ENCODE results near the gene PANK1. TPM values are rescaled to one million over a fixed set of nuclear protein-coding genes. Genes with fewer than 3 reads are reported as not detected.
A peak's percentile ranks its signal among the peaks of the same experiment; 100 is the strongest.

PANK1 gene
- total RNA-seq, 1 donor from 2014 or later = 38.0 TPM

- H3F3A ChIP-seq (ENCODE audit: low read depth) = no peaks in the 10 kb centered on the region
- no peaks in the 10 kb centered on the region for H3K4me1 ChIP-seq
- no peak overlapping the region for H3K4me3 Mint-ChIP-seq
- H2AFZ ChIP-seq (replicated peaks) = no peak overlapping the region
- no peaks in the 10 kb centered on the region for H3K36me3 Mint-ChIP-seq
- H4K20me1 ChIP-seq (ENCODE audit: low read depth) = no peaks in the 10 kb centered on the region
- no peaks in the 10 kb centered on the region for H3K27me3 ChIP-seq
- H3K4me3 ChIP-seq = no peak overlapping the region
- no peak overlapping the region for H3K4me2 ChIP-seq
- H3K4me1 Mint-ChIP-seq = no peaks in the 10 kb centered on the region
- H3K27ac Mint-ChIP-seq = no peak overlapping the region
- no peaks in the 10 kb centered on the region for H3K79me2 ChIP-seq (ENCODE audit: low read depth)
- H3K27me3 Mint-ChIP-seq (ENCODE audit: insufficient read depth, low read depth) = peaks cover 7% of the 10 kb centered on the region
- H3K9me3 ChIP-seq (ENCODE audit: low read depth) = no peaks in the 10 kb centered on the region
- H3K27ac ChIP-seq = no peak overlapping the region
- no peaks in the 10 kb centered on the region for H3K9me3 Mint-ChIP-seq
- no peak for DNase-seq (ENCODE audit: low spot score)
- H3K9ac ChIP-seq = no peak overlapping the region
- no peaks in the 10 kb centered on the region for H3K36me3 ChIP-seq
- TF ChIP-seq CTCF (IDR thresholded peaks at IDR 0.05) = no peak
- no peak for TF ChIP-seq EZH2 (IDR thresholded peaks at IDR 0.05)
- no peak for TF ChIP-seq EZH2phosphoT487 (IDR thresholded peaks at IDR 0.05)
These were observed 81.7 kb downstream of the PANK1 start for GRCh38 chr10:89563311-89563710.

GRCh38 chr10:89556600-89556999 is 88.4 kb downstream of the PANK1 start:
- Histone ChIP-seq H3K4me1 (no peaks in the 10 kb centered on the region), H3K36me3 (no peaks in the 10 kb centered on the region), H3K9ac (no peak overlapping the region), H3K9me3 (ENCODE audit: low read depth) (no peaks in the 10 kb centered on the region), H3F3A (ENCODE audit: low read depth) (no peaks in the 10 kb centered on the region), H3K4me3 (no peak overlapping the region), H3K4me2 (no peak overlapping the region), H3K27me3 (no peaks in the 10 kb centered on the region), H3K79me2 (ENCODE audit: low read depth) (no peaks in the 10 kb centered on the region), H3K27ac (no peak overlapping the region), H4K20me1 (ENCODE audit: low read depth) (no peaks in the 10 kb centered on the region), H2AFZ (replicated peaks) (peak overlapping the region; percentile 42)
- Mint-ChIP-seq H3K27ac (no peak overlapping the region), H3K36me3 (no peaks in the 10 kb centered on the region), H3K27me3 (ENCODE audit: insufficient read depth, low read depth) (peaks cover 9% of the 10 kb centered on the region), H3K9me3 (peaks cover under 1% of the 10 kb centered on the region), H3K4me3 (no peak overlapping the region), H3K4me1 (no peaks in the 10 kb centered on the region)
- DNase-seq (ENCODE audit: low spot score) = no peak
- TF ChIP-seq CTCF (IDR thresholded peaks at IDR 0.05) (no peak), EZH2phosphoT487 (IDR thresholded peaks at IDR 0.05) (no peak), EZH2 (IDR thresholded peaks at IDR 0.05) (no peak)

DNA sequence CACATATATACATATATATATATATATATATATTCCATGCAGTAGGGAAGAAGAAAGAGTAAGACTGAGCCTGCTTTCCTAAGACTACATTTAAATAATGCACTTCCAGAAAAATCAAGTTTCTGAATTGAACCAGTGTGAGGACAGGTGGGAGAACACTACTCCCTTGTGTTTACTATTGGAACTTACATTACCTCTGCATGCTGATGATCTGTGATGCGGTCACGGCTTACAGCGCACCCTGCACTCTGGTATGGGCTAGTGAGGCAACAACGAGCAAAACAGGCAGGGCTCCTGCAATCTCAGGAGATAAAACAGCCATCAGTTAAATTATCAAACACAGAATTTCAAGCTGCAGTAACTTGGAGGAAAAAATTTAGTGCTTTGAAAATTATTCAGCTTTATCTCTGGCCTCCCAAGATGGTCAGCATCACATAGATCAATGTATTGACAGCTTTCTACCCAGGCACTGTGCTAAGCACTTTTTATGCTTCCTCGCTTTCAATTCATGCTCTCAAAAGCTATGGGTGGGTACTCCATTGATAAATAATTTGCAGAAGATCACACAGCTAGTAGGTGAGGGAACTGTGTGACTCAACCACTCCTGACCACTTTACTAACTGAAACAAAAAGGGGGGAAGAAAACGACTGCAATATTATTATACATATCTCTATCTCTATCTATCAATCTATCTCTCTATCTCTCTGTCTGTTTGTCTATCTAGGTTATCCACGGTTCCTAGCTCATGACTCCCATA is 89.2 kb downstream of the PANK1 start:
- Mint-ChIP-seq H3K4me1 (no peaks in the 10 kb centered on the region), H3K4me3 (no peak overlapping the region), H3K27me3 (ENCODE audit: insufficient read depth, low read depth) (peaks cover 10% of the 10 kb centered on the region), H3K27ac (no peak overlapping the region), H3K36me3 (no peaks in the 10 kb centered on the region), H3K9me3 (peaks cover 2% of the 10 kb centered on the region)
- Histone ChIP-seq H3K4me3 (no peak overlapping the region), H3K9ac (no peak overlapping the region), H3K27ac (no peak overlapping the region), H3K4me1 (no peaks in the 10 kb centered on the region), H4K20me1 (ENCODE audit: low read depth) (no peaks in the 10 kb centered on the region), H3K36me3 (no peaks in the 10 kb centered on the region), H2AFZ (replicated peaks) (no peak overlapping the region), H3K27me3 (no peaks in the 10 kb centered on the region), H3K4me2 (no peak overlapping the region), H3K79me2 (ENCODE audit: low read depth) (no peaks in the 10 kb centered on the region), H3K9me3 (ENCODE audit: low read depth) (no peaks in the 10 kb centered on the region), H3F3A (ENCODE audit: low read depth) (no peaks in the 10 kb centered on the region)
- TF ChIP-seq CTCF (IDR thresholded peaks at IDR 0.05) (peak; percentile 14), EZH2phosphoT487 (IDR thresholded peaks at IDR 0.05) (no peak), EZH2 (IDR thresholded peaks at IDR 0.05) (no peak)
- no peak for DNase-seq (ENCODE audit: low spot score)
